Measurements from ENCODE around the gene PLCXD3. TPM values are rescaled to one million over a fixed set of nuclear protein-coding genes. Genes with fewer than 3 reads are reported as not detected.
"Not testable (repeated sequence)": the region's sequence is repeated elsewhere in the genome, so short reads cannot be mapped to it uniquely, and the experiment has no call there.

Gene PLCXD3
- total and polyA plus RNA-seq, 2 of the 8 experiments (the other 6 are each of a cell fraction or from before 2014, with no cell fraction given) = 0.03 to 0.07 TPM

- H2AFZ ChIP-seq (ENCODE audit: low read length); H4K91ac ChIP-seq (replicated peaks; ENCODE audit: insufficient read length, low read length); H3K14ac ChIP-seq (ENCODE audit: insufficient read length); H2BK20ac ChIP-seq (ENCODE audit: low read length); FAIRE-seq; H4K8ac ChIP-seq (ENCODE audit: extremely low read depth, insufficient read depth, low read length); H3K9ac ChIP-seq (replicated peaks in 1 of 4; ENCODE audit: extremely low read depth in 1 of 4, low read depth in 3 of 4, low read length in 3 of 4); H3K23ac ChIP-seq (ENCODE audit: insufficient read length); H3K27me3 ChIP-seq (replicated peaks in 1 of 4; ENCODE audit: control insufficient read depth in 3 of 4, extremely low read depth in 1 of 4, insufficient read depth in 3 of 4, low read length in 3 of 4); H2BK5ac ChIP-seq (ENCODE audit: low read depth, low read length); H3K79me1 ChIP-seq (ENCODE audit: low read depth, low read length); H3K79me2 ChIP-seq (ENCODE audit: control insufficient read depth in 1 of 2, insufficient read depth in 2 of 2, low read length in 2 of 2); H2AK5ac ChIP-seq (ENCODE audit: low read depth, low read length); H2BK15ac ChIP-seq (ENCODE audit: low read length); H2BK120ac ChIP-seq (replicated peaks; ENCODE audit: low read depth, low read length); H4K20me1 ChIP-seq (replicated peaks in 1 of 2; ENCODE audit: control insufficient read depth in 1 of 2, insufficient read depth in 2 of 2, low read length in 2 of 2); H3K18ac ChIP-seq (ENCODE audit: extremely low read depth, low read length); POLR2A ChIA-PET (ENCODE audit: partially characterized antibody); H3K4ac ChIP-seq (replicated peaks; ENCODE audit: insufficient read length, low read depth, low read length); H3K56ac ChIP-seq (replicated peaks; ENCODE audit: insufficient read length, low read depth, low read length); H3K23me2 ChIP-seq (ENCODE audit: low read depth, low read length); CTCF ChIA-PET (ENCODE audit: partially characterized antibody); H3K27ac ChIP-seq (ENCODE audit: low read depth, low read length); DNase-seq (ENCODE audit: low read depth in 1 of 2, low spot score in 2 of 2); H3K4me3 ChIP-seq (ENCODE audit: extremely low read depth in 1 of 4, insufficient read depth in 2 of 4, low read depth in 3 of 4, low read length in 4 of 4); H4K5ac ChIP-seq (ENCODE audit: insufficient read length, low read depth, low read length); H3K4me2 ChIP-seq (ENCODE audit: insufficient read depth in 1 of 2, low read depth in 2 of 2, low read length in 2 of 2); H3K36me3 ChIP-seq (ENCODE audit: control insufficient read depth in 2 of 4, insufficient read depth in 4 of 4, low read length in 3 of 4); H2BK12ac ChIP-seq (ENCODE audit: low read depth, low read length); H3K4me1 ChIP-seq (replicated peaks in 1 of 4; ENCODE audit: control insufficient read depth in 3 of 4, insufficient read depth in 4 of 4, low read length in 3 of 4): not testable (repeated sequence)
- H3K9me3 ChIP-seq (ENCODE audit: insufficient read depth in 2 of 2, low read depth in 1 of 2, low read length in 1 of 2) = peaks cover 10 to 16% of the 10 kb centered on the region in 2 experiments
- no CpG with 5 or more reads among the region's 1 CpG for WGBS, 2 experiments (ENCODE audit: extremely low coverage in 1 of 2, insufficient coverage in 1 of 2, insufficient read length in 1 of 2, insufficient replicate concordance in 2 of 2, low coverage in 1 of 2, low lambda C conversion rate in 2 of 2, missing lambda C conversion rate in 1 of 2)
These were observed 38.7 kb downstream of the PLCXD3 start for GRCh38 chr5:41471571-41472208.
